WTC11 (cell line): ENCODE data around the gene TYROBP. TPM values are rescaled to one million over a fixed set of nuclear protein-coding genes. Genes with fewer than 3 reads are reported as not detected.

ENCODE experiments used
- ARID4B ChIP-seq: sonication (generic); formaldehyde crosslinking; IDR thresholded peaks from 2 replicates; pipeline ENCODE4 v1.8.0; 2023; ENCODE audit warnings: missing genetic modification reagents, mild to moderate bottlenecking, borderline replicate concordance
- ATF3 ChIP-seq: sonication (generic); formaldehyde crosslinking; conservative IDR thresholded peaks from 2 replicates; pipeline ENCODE4 v1.8.1; 2022; ENCODE audit warnings: mild to moderate bottlenecking, missing genetic modification reagents
- CTCF ChIP-seq: fragments of 200-600 bp; IDR thresholded peaks from 2 replicates; pipeline ENCODE4 v1.8.0; 2022; ENCODE audit warnings: antibody characterized with exemption
- E2F5 ChIP-seq: sonication (generic); formaldehyde crosslinking; IDR thresholded peaks from 2 replicates; pipeline ENCODE4 v1.8.1; 2022; ENCODE audit warnings: mild to moderate bottlenecking, moderate library complexity, missing genetic modification reagents
- ESRRA ChIP-seq: sonication (generic); formaldehyde crosslinking; IDR thresholded peaks from 2 replicates; pipeline ENCODE4 v1.8.1; 2022; ENCODE audit warnings: mild to moderate bottlenecking, missing genetic modification reagents, borderline replicate concordance
- FOXP4 ChIP-seq: sonication (generic); formaldehyde crosslinking; IDR thresholded peaks from 2 replicates; pipeline ENCODE4 v1.8.0; 2022; ENCODE audit warnings: mild to moderate bottlenecking, missing genetic modification reagents
- HMGXB4 ChIP-seq: sonication (generic); formaldehyde crosslinking; IDR thresholded peaks from 2 replicates; pipeline ENCODE4 v1.8.1; 2023; ENCODE audit warnings: mild to moderate bottlenecking, moderate library complexity, missing genetic modification reagents
- MAX ChIP-seq: sonication (generic); formaldehyde crosslinking; IDR thresholded peaks from 2 replicates; pipeline ENCODE4 v1.8.0; 2022; ENCODE audit warnings: mild to moderate bottlenecking, missing genetic modification reagents
- NFATC4 ChIP-seq: fragments of 250-450 bp; sonication (Bioruptor Pico); IDR thresholded peaks from 2 replicates; pipeline ENCODE4 v1.9.0; 2021; ENCODE audit warnings: mild to moderate bottlenecking
- NFYB ChIP-seq: sonication (generic); formaldehyde crosslinking; conservative IDR thresholded peaks from 2 replicates; pipeline ENCODE4 v1.8.0; 2022; ENCODE audit warnings: low read depth, missing genetic modification reagents
- NR2C2 ChIP-seq: sonication (generic); formaldehyde crosslinking; IDR thresholded peaks from 2 replicates; pipeline ENCODE4 v1.8.0; 2022; ENCODE audit warnings: mild to moderate bottlenecking, missing genetic modification reagents
- PREB ChIP-seq: sonication (generic); formaldehyde crosslinking; IDR thresholded peaks from 2 replicates; pipeline ENCODE4 v1.8.1; 2022; ENCODE audit warnings: mild to moderate bottlenecking, missing genetic modification reagents, moderate library complexity, borderline replicate concordance
- PRRX2 ChIP-seq: fragments of 250-450 bp; sonication (Bioruptor Pico); IDR thresholded peaks from 2 replicates; pipeline ENCODE4 v1.8.0; 2021; ENCODE audit warnings: mild to moderate bottlenecking
- RELA ChIP-seq: sonication (generic); formaldehyde crosslinking; IDR thresholded peaks from 2 replicates; pipeline ENCODE4 v1.8.1; 2022; ENCODE audit warnings: missing genetic modification reagents, mild to moderate bottlenecking, borderline replicate concordance
- TEAD1 ChIP-seq: sonication (generic); formaldehyde crosslinking; IDR thresholded peaks from 2 replicates; pipeline ENCODE4 v1.8.0; 2022; ENCODE audit warnings: mild to moderate bottlenecking, missing genetic modification reagents
- USF1 ChIP-seq: sonication (generic); formaldehyde crosslinking; IDR thresholded peaks from 2 replicates; pipeline ENCODE4 v1.8.0; 2022; ENCODE audit warnings: mild to moderate bottlenecking, missing genetic modification reagents
- ZBTB21 ChIP-seq: sonication (generic); formaldehyde crosslinking; IDR thresholded peaks from 2 replicates; pipeline ENCODE4 v1.8.1; 2023; ENCODE audit warnings: mild to moderate bottlenecking, missing genetic modification reagents, borderline replicate concordance
- ZNF317 ChIP-seq: sonication (generic); formaldehyde crosslinking; IDR thresholded peaks from 2 replicates; pipeline ENCODE4 v1.8.1; 2023; ENCODE audit warnings: low read depth, mild to moderate bottlenecking, moderate library complexity, missing genetic modification reagents, borderline replicate concordance
- ZNF512 ChIP-seq: sonication (generic); formaldehyde crosslinking; IDR thresholded peaks from 2 replicates; pipeline ENCODE4 v1.8.1; 2022; ENCODE audit warnings: missing genetic modification reagents, borderline replicate concordance
- ZSCAN18 ChIP-seq: fragments of 250-450 bp; sonication (Bioruptor Pico); IDR thresholded peaks from 2 replicates; pipeline ENCODE4 v2.1.2; 2022; ENCODE audit warnings: mild to moderate bottlenecking, moderate library complexity
- total RNA-seq: library from RNA; stranded (reverse); gene quantifications from 3 replicates; pipeline ENCODE4 v1.2.3, GENCODE V29; 2021

TYROBP gene
- total RNA-seq, 1 experiment from 2014 or later: 0.46 TPM

- TF ChIP-seq PREB (CRISPR knock-in tag): no peak
- no peak for TF ChIP-seq NFYB (CRISPR knock-in tag)
- TF ChIP-seq FOXP4 (CRISPR knock-in tag): no peak
- TF ChIP-seq ZNF512 (CRISPR knock-in tag): no peak
- TF ChIP-seq TEAD1 (CRISPR knock-in tag): peak; percentile 88
- TF ChIP-seq ARID4B (CRISPR knock-in tag): peak; percentile 20; the same call in 1 of the 2 replicates
- TF ChIP-seq HMGXB4: 0 out of 2 replicates have a peak, but pooled peaks have one; percentile 45
- no peak; the same call in 1 of the 2 replicates for TF ChIP-seq ZBTB21 (CRISPR knock-in tag)
- TF ChIP-seq CTCF: peak; percentile 47
- TF ChIP-seq ZNF317 (CRISPR knock-in tag): no peak
- 0 out of 2 replicates have a peak, but pooled peaks have one; percentile 60 for TF ChIP-seq ESRRA
- no peak for TF ChIP-seq RELA (CRISPR knock-in tag)
- TF ChIP-seq ATF3 (CRISPR knock-in tag): no peak
- TF ChIP-seq NFATC4: no peak
- TF ChIP-seq USF1: peak; percentile 90
- no peak for TF ChIP-seq PRRX2 (CRISPR knock-in tag)
- TF ChIP-seq NR2C2 (CRISPR knock-in tag): no peak
- TF ChIP-seq ZSCAN18: no peak
- peak; percentile 93 for TF ChIP-seq MAX (CRISPR knock-in tag)
- peak; percentile 23; the same call in 1 of the 2 replicates for TF ChIP-seq E2F5 (CRISPR knock-in tag)
Measured at GRCh38 chr19:35931161-35931873, 23.2 kb upstream of the TYROBP start (continued).
